OCI-LY7 (cell line): ENCODE results near the gene SPX. TPM values are rescaled to one million over a fixed set of nuclear protein-coding genes. Genes with fewer than 3 reads are reported as not detected.
A peak's percentile ranks its signal among the peaks of the same experiment; 100 is the strongest.

Source experiments
- BruUV-seq: library from RNA; stranded (reverse); fragments of 400-500 nt; replicated peaks from 2 replicates; lab custom pipeline; 2021; lab: Mats Ljungman, UMichigan
- CTCF ChIA-PET: fragments of 300-600 bp; sonication (Branson Sonifier 250); formaldehyde crosslinking; loops from one replicate; lab custom pipeline; 2022; ENCODE audit warnings: antibody characterized with exemption; ENCODE audit not compliant: unreplicated experiment; lab: Charles Lee
- POLR2A ChIA-PET: fragments of 300-600 bp; sonication (Branson Sonifier 250); formaldehyde crosslinking; loops from one replicate; lab custom pipeline; 2022; ENCODE audit warnings: antibody characterized with exemption; lab: Charles Lee
- DNase-seq: peaks from one replicate; pipeline ENCODE4 v3.0.0-alpha.2; 2015; ENCODE audit warnings: low spot score
- H2AFZ ChIP-seq: fragments of 200-600 bp; sonication (generic), shearing (Covaris generic); 2 replicates; pipeline ENCODE4 v1.6.1; 2014; ENCODE audit warnings: mild to moderate bottlenecking, antibody characterized with exemption, low read length, moderate library complexity
- H3K27ac ChIP-seq: fragments of 200-600 bp; sonication (generic); 2 replicates; pipeline ENCODE4 v1.5.1; 2014; ENCODE audit warnings: mixed run types, low read depth, mild to moderate bottlenecking, moderate library complexity, low read length, inconsistent platforms; ENCODE audit not compliant: poor library complexity, severe bottlenecking
- H3K36me3 ChIP-seq: fragments of 200-600 bp; sonication (generic); 2 replicates; pipeline ENCODE4 v1.6.1; 2014; ENCODE audit warnings: mild to moderate bottlenecking, antibody characterized with exemption, low read length, moderate library complexity, mixed read lengths; ENCODE audit not compliant: insufficient read depth
- H3K4me1 ChIP-seq: fragments of 200-600 bp; sonication (generic); 2 replicates; pipeline ENCODE4 v1.5.1; 2014; ENCODE audit warnings: mild to moderate bottlenecking, low read length; ENCODE audit not compliant: insufficient read depth, poor library complexity, severe bottlenecking
- H3K4me2 ChIP-seq: fragments of 200-600 bp; sonication (generic); 2 replicates; pipeline ENCODE4 v1.6.1; 2014; ENCODE audit warnings: mild to moderate bottlenecking, low read length
- H3K4me3 ChIP-seq: fragments of 200-600 bp; sonication (generic); 2 replicates; pipeline ENCODE4 v1.5.1; 2014; ENCODE audit warnings: mild to moderate bottlenecking, low read depth, low read length; ENCODE audit not compliant: poor library complexity, severe bottlenecking
- H3K79me2 ChIP-seq: fragments of 200-600 bp; sonication (generic); 2 replicates; pipeline ENCODE4 v1.6.1; 2016; ENCODE audit warnings: low read depth, mild to moderate bottlenecking, low read length, moderate library complexity, mixed read lengths; ENCODE audit not compliant: insufficient read depth
- H3K9me2 ChIP-seq: fragments of 200-600 bp; sonication (generic); 2 replicates; pipeline ENCODE4 v1.6.1; 2016; ENCODE audit warnings: mild to moderate bottlenecking, low read length, mixed read lengths; ENCODE audit not compliant: insufficient read depth
- H3K9me3 ChIP-seq: fragments of 200-600 bp; sonication (generic); 2 replicates; pipeline ENCODE4 v1.6.1; 2014; ENCODE audit warnings: mild to moderate bottlenecking, mixed run types, low read length, mixed read lengths
- H4K20me1 ChIP-seq: fragments of 200-600 bp; sonication (generic); 2 replicates; pipeline ENCODE4 v1.6.1; 2014; ENCODE audit warnings: mild to moderate bottlenecking, antibody characterized with exemption, low read length, moderate library complexity, mixed read lengths; ENCODE audit not compliant: insufficient read depth
- EZH2phosphoT487 ChIP-seq: fragments of 200-600 bp; sonication (generic); IDR thresholded peaks from 2 replicates; pipeline ENCODE4 v1.6.1; 2018; ENCODE audit warnings: low read depth, borderline replicate concordance, mild to moderate bottlenecking, mixed run types, antibody characterized with exemption, low read length, moderate library complexity, mixed read lengths
- intact Hi-C: fragments of 100-400 bp; cut with micrococcal nuclease; formaldehyde crosslinking; loops from one replicate; pipeline ENCODE4 v1.10.0; 2022; ENCODE audit not compliant: unreplicated experiment
- total RNA-seq, 2 experiments: library from RNA; depleted of rRNA in 1 of 2; stranded (reverse); fragments of >200 nt in 1 of 2; shearing (Covaris generic) in 1 of 2; gene quantifications; 2 replicates each; pipeline ENCODE4 v1.2.3, GENCODE V29; 2014 to 2022
- TF ChIP-seq, protein P1 (sequence below): fragments of 200-600 bp; sonication (generic); conservative IDR thresholded peaks from 2 replicates; pipeline ENCODE4 v1.5.1; 2014; ENCODE audit warnings: mild to moderate bottlenecking, antibody characterized with exemption, low read length, moderate library complexity, mixed read lengths

Gene SPX
- total RNA-seq, 2 experiments from 2014 or later, result 0.35 to 1.2 TPM

DNA sequence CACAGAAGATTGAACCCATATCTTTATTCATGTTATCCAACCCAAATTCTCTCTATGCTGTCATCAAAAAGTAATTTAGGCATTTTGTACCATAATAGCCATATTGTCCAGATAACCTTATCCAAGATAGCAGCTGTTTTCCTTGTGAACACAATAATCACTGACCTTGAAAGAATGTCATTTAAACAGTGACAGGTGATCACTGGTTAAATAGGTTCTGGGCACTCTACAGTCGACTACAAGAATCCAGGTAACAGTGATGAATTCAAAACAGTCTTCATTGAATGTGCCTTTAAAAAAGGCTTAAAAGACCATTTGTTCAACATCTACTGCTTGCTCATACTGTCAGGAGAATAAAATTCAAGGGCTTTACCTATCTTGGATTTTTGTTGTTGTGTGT lies 4.6 kb upstream of the SPX start:
- ChIA-PET CTCF (no interaction called here), POLR2A (interaction anchor here (0.6 kb wide), 1 partner anchor 125 kb away, joined by 3 read pairs; no protein-coding TSS in a partner anchor)
- Histone ChIP-seq H3K4me2 (no peak overlapping the region), H3K79me2 (no peaks in the 10 kb centered on the region), H3K9me2 (no peaks in the 10 kb centered on the region), H4K20me1 (no peaks in the 10 kb centered on the region), H3K4me3 (no peak overlapping the region), H3K4me1 (peaks cover 5% of the 10 kb centered on the region), H3K36me3 (0 out of 2 replicates have a peak, but pooled peaks cover 4% of the 10 kb centered on the region), H3K27ac (no peak overlapping the region), H2AFZ (no peak overlapping the region), H3K9me3 (no peaks in the 10 kb centered on the region)
- intact Hi-C loops, result no loop called here
- TF ChIP-seq, protein P1, sequence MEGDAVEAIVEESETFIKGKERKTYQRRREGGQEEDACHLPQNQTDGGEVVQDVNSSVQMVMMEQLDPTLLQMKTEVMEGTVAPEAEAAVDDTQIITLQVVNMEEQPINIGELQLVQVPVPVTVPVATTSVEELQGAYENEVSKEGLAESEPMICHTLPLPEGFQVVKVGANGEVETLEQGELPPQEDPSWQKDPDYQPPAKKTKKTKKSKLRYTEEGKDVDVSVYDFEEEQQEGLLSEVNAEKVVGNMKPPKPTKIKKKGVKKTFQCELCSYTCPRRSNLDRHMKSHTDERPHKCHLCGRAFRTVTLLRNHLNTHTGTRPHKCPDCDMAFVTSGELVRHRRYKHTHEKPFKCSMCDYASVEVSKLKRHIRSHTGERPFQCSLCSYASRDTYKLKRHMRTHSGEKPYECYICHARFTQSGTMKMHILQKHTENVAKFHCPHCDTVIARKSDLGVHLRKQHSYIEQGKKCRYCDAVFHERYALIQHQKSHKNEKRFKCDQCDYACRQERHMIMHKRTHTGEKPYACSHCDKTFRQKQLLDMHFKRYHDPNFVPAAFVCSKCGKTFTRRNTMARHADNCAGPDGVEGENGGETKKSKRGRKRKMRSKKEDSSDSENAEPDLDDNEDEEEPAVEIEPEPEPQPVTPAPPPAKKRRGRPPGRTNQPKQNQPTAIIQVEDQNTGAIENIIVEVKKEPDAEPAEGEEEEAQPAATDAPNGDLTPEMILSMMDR, result no peak
- TF ChIP-seq EZH2phosphoT487, result no peak
- no TSS peak for BruUV-seq
- no peak for DNase-seq

DNA sequence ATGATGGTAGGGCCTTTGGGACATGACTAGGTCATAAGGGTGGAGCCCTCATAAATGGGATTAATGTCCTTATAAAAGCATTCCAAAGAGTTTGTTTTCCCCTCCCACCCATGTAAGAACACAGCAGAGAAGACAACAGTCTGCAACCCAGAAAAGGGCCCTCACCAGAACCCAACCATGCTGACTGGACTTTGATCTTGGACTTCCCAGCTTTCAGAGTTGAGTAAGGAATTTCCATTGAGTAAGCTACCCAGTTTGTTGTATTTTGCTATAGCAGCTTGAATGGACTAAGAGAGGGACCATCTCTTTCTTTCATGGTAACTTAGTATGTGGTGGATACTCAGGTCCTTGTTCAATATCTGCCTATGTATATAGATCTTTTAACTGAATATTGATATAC lies 2.9 kb upstream of the SPX start:
- Histone ChIP-seq H3K79me2 (no peaks in the 10 kb centered on the region), H3K4me1 (peaks cover 13% of the 10 kb centered on the region), H3K9me2 (no peaks in the 10 kb centered on the region), H3K4me3 (no peak overlapping the region), H2AFZ (no peak overlapping the region), H3K9me3 (no peaks in the 10 kb centered on the region), H4K20me1 (no peaks in the 10 kb centered on the region), H3K36me3 (no peaks in the 10 kb centered on the region), H3K4me2 (no peak overlapping the region), H3K27ac (no peak overlapping the region)
- no TSS peak for BruUV-seq
- ChIA-PET POLR2A (interaction anchor here (0.6 kb wide), 1 partner anchor 602 kb away, joined by 4 read pairs; no protein-coding TSS in a partner anchor), CTCF (no interaction called here)
- intact Hi-C loops, result no loop called here
- TF ChIP-seq, protein P1, result no peak
- no peak for TF ChIP-seq EZH2phosphoT487
- DNase-seq, result no peak

DNA sequence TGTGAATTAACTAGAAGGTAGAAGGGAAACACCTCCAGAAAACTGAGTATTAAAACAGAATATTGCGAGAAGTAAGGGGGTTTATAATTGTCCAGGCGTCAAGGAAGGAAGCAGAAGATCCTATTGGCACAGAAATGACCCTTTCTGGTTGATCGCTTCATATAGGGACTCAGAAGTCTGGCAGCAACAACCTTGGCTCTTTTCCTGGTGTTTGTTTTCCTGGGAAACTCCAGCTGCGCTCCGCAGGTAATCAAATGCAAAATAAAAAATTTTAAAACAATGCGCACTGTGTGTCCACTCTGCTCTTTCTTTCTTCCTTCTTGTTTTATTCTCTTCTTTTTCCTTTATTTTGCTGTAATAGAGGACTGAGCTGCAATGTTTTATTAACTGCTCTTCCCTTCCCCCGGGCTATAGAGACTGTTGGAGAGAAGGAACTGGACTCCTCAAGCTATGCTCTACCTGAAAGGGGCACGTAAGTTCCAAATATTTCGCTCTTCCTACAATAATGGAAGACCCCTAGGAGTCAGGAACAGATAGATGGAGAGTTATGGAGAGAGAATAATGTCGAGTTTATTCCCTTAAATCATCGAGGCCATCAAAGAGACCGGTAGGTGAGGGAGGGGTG lies 737 bp downstream of the SPX start:
- DNase-seq, result no peak
- Histone ChIP-seq H3K79me2 (no peaks in the 10 kb centered on the region), H3K4me2 (peak overlapping the region; percentile 66; the same call in 1 of the 2 replicates), H3K4me1 (peaks cover 24% of the 10 kb centered on the region), H3K4me3 (no peak overlapping the region), H3K9me3 (no peaks in the 10 kb centered on the region), H4K20me1 (no peaks in the 10 kb centered on the region), H3K36me3 (no peaks in the 10 kb centered on the region), H2AFZ (peak overlapping the region; percentile 81), H3K9me2 (no peaks in the 10 kb centered on the region), H3K27ac (no peak overlapping the region)
- POLR2A ChIA-PET, result interaction anchor here (0.7 to 2.6 kb wide), 7 partner anchors 10 to 532 kb away, joined by 3 to 10 read pairs (median 4); partner anchors contain the start of gene GOLT1B
- CTCF ChIA-PET, result no interaction called here
- no TSS peak for BruUV-seq
- TF ChIP-seq EZH2phosphoT487, result no peak
- TF ChIP-seq, protein P1, result no peak
- intact Hi-C loops, result loop anchor here (5.0 kb wide), 1 partner anchor 130 kb away; the partner anchor contains the start of gene LDHB
